ENCODE results near the gene FKBP1A.

Gene FKBP1A

DNA sequence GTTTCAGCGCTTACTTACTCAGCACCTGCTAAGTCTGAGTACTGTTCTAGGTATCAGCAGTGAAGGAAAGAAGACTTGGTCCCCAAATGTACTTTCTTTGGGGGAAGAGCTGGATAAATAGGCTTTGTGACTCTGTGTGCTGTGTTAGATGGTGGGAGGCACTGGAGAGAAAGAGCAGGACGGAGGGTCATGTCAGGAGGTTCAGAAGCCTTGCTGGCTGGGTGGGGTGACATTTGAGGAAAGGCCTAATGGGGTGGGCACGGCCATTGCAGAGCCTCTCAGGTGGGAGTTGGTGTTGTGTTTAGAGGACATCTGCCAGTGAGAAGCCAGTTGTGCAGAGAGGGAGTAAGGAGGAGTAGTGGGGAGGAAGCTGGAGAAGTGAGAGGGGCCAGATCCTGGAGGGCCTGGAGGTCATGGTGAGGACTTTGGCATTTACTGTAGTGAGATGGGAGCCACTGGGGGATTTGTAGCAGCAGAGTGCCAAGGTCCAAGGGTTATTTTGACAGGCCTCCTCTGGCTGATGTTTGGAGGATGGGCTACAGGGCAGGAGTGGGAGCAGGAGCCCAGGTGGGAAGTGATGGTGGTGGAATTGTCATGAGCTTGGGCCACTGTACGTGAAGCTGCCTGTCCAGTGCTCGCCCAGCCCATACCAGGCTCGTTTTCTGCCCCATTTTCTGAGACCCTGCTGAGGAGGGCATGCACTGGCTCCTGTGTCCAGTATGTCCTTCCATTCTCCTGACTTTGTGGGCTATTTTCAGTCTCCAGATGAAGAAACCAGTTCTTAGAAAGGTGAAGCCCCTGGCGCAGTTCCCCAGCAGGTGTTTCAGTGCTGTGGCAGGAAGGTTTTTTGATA lies 64.8 kb downstream of the FKBP1A start:
- no peak for TF ChIP-seq USF1 (IDR thresholded peaks at IDR 0.05)
- no peak for TF ChIP-seq TAF1 (IDR thresholded peaks at IDR 0.05; ENCODE audit: low read depth)
- no peak for TF ChIP-seq NFIC (IDR thresholded peaks at IDR 0.05)
- no peak for TF ChIP-seq TEAD4 (IDR thresholded peaks at IDR 0.05)
- TF ChIP-seq FOXM1 (IDR thresholded peaks at IDR 0.05; ENCODE audit: borderline replicate concordance, low read depth): no peak
- TF ChIP-seq YY1 (IDR thresholded peaks at IDR 0.05; ENCODE audit: low read depth): no peak
- TF ChIP-seq REST (IDR thresholded peaks at IDR 0.05; ENCODE audit: low read depth): no peak
- no peak for TF ChIP-seq TCF12 (IDR thresholded peaks at IDR 0.05; ENCODE audit: low read depth)
- TF ChIP-seq, protein P1, sequence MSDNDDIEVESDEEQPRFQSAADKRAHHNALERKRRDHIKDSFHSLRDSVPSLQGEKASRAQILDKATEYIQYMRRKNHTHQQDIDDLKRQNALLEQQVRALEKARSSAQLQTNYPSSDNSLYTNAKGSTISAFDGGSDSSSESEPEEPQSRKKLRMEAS (IDR thresholded peaks at IDR 0.05): no peak
- TF ChIP-seq EP300 (IDR thresholded peaks at IDR 0.05; ENCODE audit: borderline replicate concordance): no peak
- TF ChIP-seq EGR1 (IDR thresholded peaks at IDR 0.05): no peak
- TF ChIP-seq CEBPB (IDR thresholded peaks at IDR 0.05): no peak
- no peak for TF ChIP-seq ZBTB7A (IDR thresholded peaks at IDR 0.05; ENCODE audit: low read depth)

- TF ChIP-seq USF1 (IDR thresholded peaks at IDR 0.05) (no peak), TAF1 (IDR thresholded peaks at IDR 0.05; ENCODE audit: low read depth) (no peak), ZBTB7A (IDR thresholded peaks at IDR 0.05; ENCODE audit: low read depth) (no peak), EGR1 (IDR thresholded peaks at IDR 0.05) (no peak), TEAD4 (IDR thresholded peaks at IDR 0.05) (no peak), CEBPB (IDR thresholded peaks at IDR 0.05) (no peak), YY1 (IDR thresholded peaks at IDR 0.05; ENCODE audit: low read depth) (no peak), REST (IDR thresholded peaks at IDR 0.05; ENCODE audit: low read depth) (no peak), EP300 (IDR thresholded peaks at IDR 0.05; ENCODE audit: borderline replicate concordance) (no peak), NFIC (IDR thresholded peaks at IDR 0.05) (no peak), TCF12 (IDR thresholded peaks at IDR 0.05; ENCODE audit: low read depth) (no peak), RAD21 (IDR thresholded peaks at IDR 0.05; ENCODE audit: low read depth) (no peak), CREB1 (IDR thresholded peaks at IDR 0.05; ENCODE audit: low read depth) (no peak), FOXM1 (IDR thresholded peaks at IDR 0.05; ENCODE audit: borderline replicate concordance, low read depth) (no peak)
- TF ChIP-seq, protein P1 (IDR thresholded peaks at IDR 0.05): no peak
Measured at GRCh38 chr20:1327241-1327653, 65.6 kb downstream of the FKBP1A start.

DNA sequence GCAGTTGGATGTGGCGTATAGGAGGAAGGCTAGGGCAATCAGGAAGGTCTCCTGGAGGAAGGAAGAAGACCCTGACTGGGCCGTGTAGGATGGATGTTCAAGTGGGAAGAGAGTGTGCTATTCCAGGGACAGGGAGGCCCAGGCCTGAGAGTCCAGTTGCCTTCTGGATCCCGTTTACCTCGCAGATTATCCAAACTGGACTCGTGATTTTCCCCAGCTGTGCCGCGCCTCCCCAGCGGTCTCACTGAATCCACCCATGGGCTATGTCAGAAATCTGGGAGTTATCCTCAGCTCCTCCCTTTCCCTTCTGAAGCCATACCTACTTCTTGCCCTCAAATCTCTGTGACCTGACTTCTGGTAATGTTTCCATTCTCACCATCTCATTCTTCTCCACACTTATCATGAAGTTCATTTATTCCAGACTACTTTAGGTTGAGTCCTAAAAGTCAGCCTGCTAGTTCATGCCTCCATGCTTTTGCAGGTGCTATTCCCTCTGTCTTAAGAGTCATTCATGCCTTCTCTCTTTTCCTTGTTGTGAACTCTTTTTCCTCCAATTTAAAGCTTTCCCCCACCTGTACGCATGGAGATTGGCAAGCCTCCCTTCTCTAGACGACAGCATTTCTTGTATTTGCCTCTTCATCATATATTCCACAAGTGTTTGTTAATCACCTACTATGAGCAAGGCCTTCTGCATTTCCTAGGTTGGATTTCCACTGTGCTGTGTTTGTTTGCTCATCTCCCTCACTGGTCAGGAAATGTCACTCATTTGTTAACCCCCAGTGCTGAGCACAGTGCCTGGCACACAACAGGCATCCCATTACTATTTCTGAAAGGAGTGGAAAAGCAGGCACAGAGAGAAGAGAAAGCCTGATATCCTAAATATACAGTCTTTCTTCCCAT lies 66.6 kb downstream of the FKBP1A start:
- TF ChIP-seq REST (IDR thresholded peaks at IDR 0.05; ENCODE audit: low read depth): no peak
- no peak for TF ChIP-seq EP300 (IDR thresholded peaks at IDR 0.05; ENCODE audit: borderline replicate concordance)
- no peak for TF ChIP-seq CEBPB (IDR thresholded peaks at IDR 0.05)
- no peak for TF ChIP-seq RAD21 (IDR thresholded peaks at IDR 0.05; ENCODE audit: low read depth)
- no peak for TF ChIP-seq NFIC (IDR thresholded peaks at IDR 0.05)
- TF ChIP-seq TEAD4 (IDR thresholded peaks at IDR 0.05): no peak
- no peak for TF ChIP-seq TAF1 (IDR thresholded peaks at IDR 0.05; ENCODE audit: low read depth)
- no peak for TF ChIP-seq FOXM1 (IDR thresholded peaks at IDR 0.05; ENCODE audit: borderline replicate concordance, low read depth)
- TF ChIP-seq USF1 (IDR thresholded peaks at IDR 0.05): no peak
- TF ChIP-seq, protein P1 (IDR thresholded peaks at IDR 0.05): no peak
- TF ChIP-seq CREB1 (IDR thresholded peaks at IDR 0.05; ENCODE audit: low read depth): no peak
- TF ChIP-seq YY1 (IDR thresholded peaks at IDR 0.05; ENCODE audit: low read depth): no peak
- TF ChIP-seq TCF12 (IDR thresholded peaks at IDR 0.05; ENCODE audit: low read depth): no peak
- no peak for TF ChIP-seq ZBTB7A (IDR thresholded peaks at IDR 0.05; ENCODE audit: low read depth)
- no peak for TF ChIP-seq EGR1 (IDR thresholded peaks at IDR 0.05)

Data from Ishikawa (cell line).